ENCODE results near the gene NFKBIE.

- TF ChIP-seq CTCF (IDR thresholded peaks at IDR 0.05 in 2 of 3, conservative IDR thresholded peaks at IDR 0.05 in 1 of 3; ENCODE audit: insufficient read depth in 2 of 3, low read depth in 1 of 3, low read length in 3 of 3) (no peak), ZNF232 (CRISPR knock-in tag; IDR thresholded peaks at IDR 0.05) (no peak), MYC (IDR thresholded peaks at IDR 0.05; ENCODE audit: low read depth, low read length) (no peak), MYC (CRISPR knock-in tag; IDR thresholded peaks at IDR 0.05; ENCODE audit: borderline replicate concordance, low read depth) (no peak), HMG20B (CRISPR knock-in tag; IDR thresholded peaks at IDR 0.05) (no peak), SRF (CRISPR knock-in tag; IDR thresholded peaks at IDR 0.05) (no peak), MXI1 (IDR thresholded peaks at IDR 0.05; ENCODE audit: low read depth, low read length) (no peak), NR3C1 (CRISPR knock-in tag; IDR thresholded peaks at IDR 0.05) (no peak), POLR2A (conservative IDR thresholded peaks at IDR 0.05) (no peak)
Observed at GRCh38 chr6:44294832-44295791, 29.8 kb upstream of the NFKBIE start.
